H1 (cell line): ENCODE data around the gene CUEDC1.

Source experiments
- ATF3 ChIP-seq: IDR thresholded peaks from 2 replicates; pipeline ENCODE4 v1.6.1; 2011; ENCODE audit warnings: low read depth, mild to moderate bottlenecking, low read length; ENCODE audit not compliant: insufficient read depth
- CEBPB ChIP-seq: IDR thresholded peaks from 2 replicates; pipeline ENCODE4 v1.6.1; 2012; ENCODE audit warnings: low read depth, low read length
- CTCF ChIP-seq, 3 experiments: IDR thresholded peaks; 1 replicate in 2 of 3; 2 replicates in 1 of 3; pipeline versions ENCODE4 v1.5.1 to v1.6.1; 2011; ENCODE audit warnings: low read length in 3 of 3, mild to moderate bottlenecking in 3 of 3, inconsistent platforms in 2 of 3, low read depth in 1 of 3, moderate library complexity in 1 of 3; ENCODE audit not compliant: insufficient read depth in 1 of 3; ENCODE audit errors: control extremely low read depth in 1 of 3
- EP300 ChIP-seq, 2 experiments: IDR thresholded peaks; 1 replicate in 1 of 2; 2 replicates in 1 of 2; pipeline ENCODE4 v1.6.1; 2011 to 2012; ENCODE audit warnings: low read depth in 2 of 2, low read length in 2 of 2, mild to moderate bottlenecking in 2 of 2, borderline replicate concordance in 1 of 2, inconsistent platforms in 1 of 2, moderate library complexity in 1 of 2
- GABPA ChIP-seq: IDR thresholded peaks from 2 replicates; pipeline ENCODE4 v1.6.1; 2011; ENCODE audit warnings: mild to moderate bottlenecking, low read length, moderate library complexity, borderline replicate concordance; ENCODE audit not compliant: insufficient read depth
- NRF1 ChIP-seq: IDR thresholded peaks from 2 replicates; pipeline ENCODE4 v1.6.1; 2011; ENCODE audit warnings: mild to moderate bottlenecking, low read depth, low read length, improper control_type of control experiment
- POLR2A ChIP-seq, 2 experiments: IDR thresholded peaks; 1 replicate in 1 of 2; 2 replicates in 1 of 2; pipeline ENCODE4 v1.6.1; 2011; ENCODE audit warnings: low read depth in 2 of 2, low read length in 2 of 2, mild to moderate bottlenecking in 2 of 2; ENCODE audit errors: control extremely low read depth in 1 of 2
- RXRA ChIP-seq: IDR thresholded peaks from 2 replicates; pipeline ENCODE4 v1.6.1; 2011; ENCODE audit warnings: low read depth, mild to moderate bottlenecking, low read length, moderate library complexity; ENCODE audit not compliant: insufficient read depth
- ZNF274 ChIP-seq: IDR thresholded peaks from 2 replicates; pipeline ENCODE4 v1.7.0; 2012; ENCODE audit warnings: low read length, borderline replicate concordance; ENCODE audit errors: extremely low read depth

GRCh38 chr17:57852092-57852954, 102.9 kb downstream of the CUEDC1 start:
- TF ChIP-seq CTCF (IDR thresholded peaks at IDR 0.05; ENCODE audit: control extremely low read depth in 1 of 3, insufficient read depth in 1 of 3, low read depth in 1 of 3, low read length in 3 of 3): no peak
- no peak for TF ChIP-seq GABPA
- no peak for TF ChIP-seq POLR2A (IDR thresholded peaks at IDR 0.05; ENCODE audit: control extremely low read depth in 1 of 2, low read depth in 2 of 2, low read length in 2 of 2)
- TF ChIP-seq CEBPB: no peak
- TF ChIP-seq RXRA: no peak
- no peak for TF ChIP-seq ATF3
- TF ChIP-seq ZNF274: no peak
- no peak for TF ChIP-seq NRF1
- no peak for TF ChIP-seq EP300 (IDR thresholded peaks at IDR 0.05; ENCODE audit: borderline replicate concordance in 1 of 2, low read depth in 2 of 2, low read length in 2 of 2)
